Activated T-cell treated with anti-CD3 and anti-CD28 coated beads, Interleukin-2, amount 50 U/mL, for 72 hours (primary cell): ENCODE measurements around the gene CRYGB. TPM values are rescaled to one million over a fixed set of nuclear protein-coding genes. Genes with fewer than 3 reads are reported as not detected.
A peak's percentile ranks its signal among the peaks of the same experiment; 100 is the strongest.

ENCODE experiments used
- ATAC-seq, 2 donors: fragments of 150-1000 bp; cut with Tn5 transposase; replicated peaks in 1 of 2; 2 replicates each; pipeline ENCODE4 v1.10.0; 2021; ENCODE audit warnings: moderate library complexity in 2 of 2, mild to moderate bottlenecking in 1 of 2
- DNase-seq, 2 donors: peaks; one replicate each; pipeline ENCODE4 v3.0.0; 2021 to 2022; ENCODE audit warnings: mixed read lengths in 1 of 2
- H3K27ac Mint-ChIP-seq: one replicate; pipeline ENCODE4 v1.8.0; 2022; ENCODE audit warnings: mild to moderate bottlenecking, moderate library complexity, mixed read lengths
- H3K27me3 Mint-ChIP-seq: one replicate; pipeline ENCODE4 v1.8.0; 2022; ENCODE audit warnings: low read depth, mixed read lengths
- H3K36me3 Mint-ChIP-seq, 2 donors: one replicate each; pipeline ENCODE4 v1.8.0; 2022; ENCODE audit warnings: mixed read lengths in 2 of 2, mild to moderate bottlenecking in 1 of 2; ENCODE audit not compliant: insufficient read depth in 2 of 2
- H3K4me1 Mint-ChIP-seq: one replicate; pipeline ENCODE4 v1.8.0; 2022; ENCODE audit warnings: low read depth, mixed read lengths
- H3K4me3 Mint-ChIP-seq, 2 donors: one replicate each; pipeline ENCODE4 v1.8.0; 2022; ENCODE audit warnings: mild to moderate bottlenecking in 2 of 2, mixed read lengths in 2 of 2, moderate library complexity in 2 of 2
- H3K9me3 Mint-ChIP-seq, 2 donors: one replicate each; pipeline ENCODE4 v1.8.0; 2022; ENCODE audit warnings: mixed read lengths in 2 of 2
- total RNA-seq, 2 donors: library from RNA; stranded (reverse); gene quantifications; one replicate each; pipeline ENCODE4 v1.2.3, GENCODE V29; 2022

Gene CRYGB
- total RNA-seq, 2 donors from 2014 or later: not detected

GRCh38 chr2:208175069-208175839, 29.3 kb upstream of the CRYGB start:
- Mint-ChIP-seq H3K4me1 (no peaks in the 10 kb centered on the region), H3K4me3 (no peak overlapping the region), H3K9me3 (no peaks in the 10 kb centered on the region), H3K27me3 (peaks cover 4% of the 10 kb centered on the region), H3K36me3 (no peaks in the 10 kb centered on the region), H3K27ac (no peak overlapping the region)
- ATAC-seq (peak; percentile 94 to 96), DNase-seq (peak; percentile 61 to 65)

GRCh38 chr2:208174144-208174543, 28.2 kb upstream of the CRYGB start:
- ATAC-seq (no peak), DNase-seq (no peak)
- Mint-ChIP-seq H3K27ac (no peak overlapping the region), H3K9me3 (no peaks in the 10 kb centered on the region), H3K4me3 (no peak overlapping the region), H3K4me1 (no peaks in the 10 kb centered on the region), H3K36me3 (no peaks in the 10 kb centered on the region), H3K27me3 (peaks cover 8% of the 10 kb centered on the region)

GRCh38 chr2:208172125-208172524, 26.2 kb upstream of the CRYGB start:
- no peak for ATAC-seq
- H3K27ac Mint-ChIP-seq: no peak overlapping the region

GRCh38 chr2:208164951-208165755, 19.2 kb upstream of the CRYGB start:
- ATAC-seq: no peak
- DNase-seq: no peak
- peaks cover 14% of the 10 kb centered on the region for H3K27me3 Mint-ChIP-seq
- H3K27ac Mint-ChIP-seq: no peak overlapping the region
- H3K9me3 Mint-ChIP-seq: no peaks in the 10 kb centered on the region
- no peaks in the 10 kb centered on the region for H3K36me3 Mint-ChIP-seq
- H3K4me1 Mint-ChIP-seq: no peaks in the 10 kb centered on the region
- no peak overlapping the region for H3K4me3 Mint-ChIP-seq

More at GRCh38 chr2:208172125-208172524, 26.2 kb upstream of the CRYGB start:
- no peak for DNase-seq
- H3K36me3 Mint-ChIP-seq: no peaks in the 10 kb centered on the region
- H3K4me1 Mint-ChIP-seq: no peaks in the 10 kb centered on the region
- no peaks in the 10 kb centered on the region for H3K9me3 Mint-ChIP-seq
- peaks cover 12% of the 10 kb centered on the region for H3K27me3 Mint-ChIP-seq
- no peak overlapping the region for H3K4me3 Mint-ChIP-seq

GRCh38 chr2:208163489-208163888, 17.5 kb upstream of the CRYGB start, which contains the start of gene CRYGA:
Gene CRYGA, minus strand, starts transcription at chr2:208163589. Its CDS starts 33 bp downstream, at chr2:208163556.
- Mint-ChIP-seq H3K27ac (no peak within 1 kb of the TSS), H3K4me1 (no peaks in the 10 kb centered on the region), H3K36me3 (no peaks in the 10 kb centered on the region), H3K27me3 (peaks cover 6% of the 10 kb centered on the region), H3K4me3 (no peak within 1 kb of the TSS), H3K9me3 (no peaks in the 10 kb centered on the region)
- DNase-seq (no peak), ATAC-seq (no peak)

GRCh38 chr2:208156439-208156838, 10.5 kb upstream of the CRYGB start:
- ATAC-seq: no peak
- H3K27me3 Mint-ChIP-seq: no peaks in the 10 kb centered on the region
- H3K4me1 Mint-ChIP-seq: no peaks in the 10 kb centered on the region
- no peak overlapping the region for H3K27ac Mint-ChIP-seq
- no peak overlapping the region for H3K4me3 Mint-ChIP-seq
- DNase-seq: no peak
- no peaks in the 10 kb centered on the region for H3K9me3 Mint-ChIP-seq
- H3K36me3 Mint-ChIP-seq: no peaks in the 10 kb centered on the region

- ATAC-seq (no peak), DNase-seq (no peak)
- Mint-ChIP-seq H3K27me3 (no peaks in the 10 kb centered on the region), H3K36me3 (no peaks in the 10 kb centered on the region), H3K27ac (no peak overlapping the region), H3K9me3 (no peaks in the 10 kb centered on the region), H3K4me1 (no peaks in the 10 kb centered on the region), H3K4me3 (no peak overlapping the region)
Observed at GRCh38 chr2:208153156-208153555, 7.2 kb upstream of the CRYGB start.

- Mint-ChIP-seq H3K4me1 (no peaks in the 10 kb centered on the region), H3K4me3 (no peak overlapping the region), H3K27ac (no peak overlapping the region), H3K9me3 (no peaks in the 10 kb centered on the region), H3K36me3 (no peaks in the 10 kb centered on the region), H3K27me3 (peaks cover 10% of the 10 kb centered on the region)
- ATAC-seq (no peak), DNase-seq (no peak)
Observed at GRCh38 chr2:208150956-208151355, 5.0 kb upstream of the CRYGB start.

- no peaks in the 10 kb centered on the region for H3K4me1 Mint-ChIP-seq
- DNase-seq (no peak), ATAC-seq (no peak)
- H3K36me3 Mint-ChIP-seq: no peaks in the 10 kb centered on the region
- H3K9me3 Mint-ChIP-seq: no peaks in the 10 kb centered on the region
- H3K4me3 Mint-ChIP-seq: no peak overlapping the region
- H3K27me3 Mint-ChIP-seq: peaks cover 10% of the 10 kb centered on the region
- H3K27ac Mint-ChIP-seq: no peak overlapping the region
Observed at GRCh38 chr2:208150094-208150493, 4.1 kb upstream of the CRYGB start.

- no peak for ATAC-seq
- Mint-ChIP-seq H3K27ac (no peak overlapping the region), H3K27me3 (peaks cover 10% of the 10 kb centered on the region), H3K9me3 (peaks cover 0 to 2% of the 10 kb centered on the region in 2 donors), H3K36me3 (no peaks in the 10 kb centered on the region), H3K4me3 (no peak overlapping the region), H3K4me1 (no peaks in the 10 kb centered on the region)
- no peak for DNase-seq
Observed at GRCh38 chr2:208148803-208149202, 2.8 kb upstream of the CRYGB start.

GRCh38 chr2:208147759-208148158, 1.8 kb upstream of the CRYGB start:
- H3K27ac Mint-ChIP-seq: no peak overlapping the region
- H3K36me3 Mint-ChIP-seq: no peaks in the 10 kb centered on the region
- ATAC-seq (no peak), DNase-seq (no peak)
- peaks cover 10% of the 10 kb centered on the region for H3K27me3 Mint-ChIP-seq
- no peak overlapping the region for H3K4me3 Mint-ChIP-seq
- H3K9me3 Mint-ChIP-seq: peaks cover 0 to 2% of the 10 kb centered on the region in 2 donors
- no peaks in the 10 kb centered on the region for H3K4me1 Mint-ChIP-seq

- Mint-ChIP-seq H3K4me3 (no peak overlapping the region), H3K4me1 (no peaks in the 10 kb centered on the region), H3K27ac (no peak overlapping the region), H3K36me3 (no peaks in the 10 kb centered on the region), H3K27me3 (peaks cover 10% of the 10 kb centered on the region), H3K9me3 (peaks cover 0 to 2% of the 10 kb centered on the region in 2 donors)
- DNase-seq (no peak), ATAC-seq (no peak)
Observed at GRCh38 chr2:208147008-208147407, 1.1 kb upstream of the CRYGB start.

- ATAC-seq: no peak
- DNase-seq: no peak
- peaks cover 10% of the 10 kb centered on the region for H3K27me3 Mint-ChIP-seq
- H3K27ac Mint-ChIP-seq: no peak overlapping the region
- peaks cover 0 to 2% of the 10 kb centered on the region in 2 donors for H3K9me3 Mint-ChIP-seq
- H3K4me1 Mint-ChIP-seq: no peaks in the 10 kb centered on the region
- H3K36me3 Mint-ChIP-seq: no peaks in the 10 kb centered on the region
- no peak overlapping the region for H3K4me3 Mint-ChIP-seq
Observed at GRCh38 chr2:208142925-208143799, 2.8 kb downstream of the CRYGB start.
